ENCODE data around the gene UGGT2.
"Not testable (repeated sequence)": the region's sequence is repeated elsewhere in the genome, so short reads cannot be mapped to it uniquely, and the experiment has no call there.

Gene UGGT2

GRCh38 chr13:96075953-96076543 is 22.8 kb upstream of the UGGT2 start:
- Histone ChIP-seq H3K36me3 (ENCODE audit: control insufficient read depth, insufficient read depth, low read length) (no peaks in the 10 kb centered on the region), H3K27ac (ENCODE audit: low read depth, low read length) (no peak overlapping the region), H3K27me3 (ENCODE audit: control insufficient read depth, insufficient read depth, low read length) (no peaks in the 10 kb centered on the region), H3K9ac (ENCODE audit: low read length) (no peak overlapping the region), H3K4me3 (ENCODE audit: low read length) (no peak overlapping the region), H3K4me1 (ENCODE audit: control insufficient read depth, insufficient read depth, low read length) (no peaks in the 10 kb centered on the region)

DNA sequence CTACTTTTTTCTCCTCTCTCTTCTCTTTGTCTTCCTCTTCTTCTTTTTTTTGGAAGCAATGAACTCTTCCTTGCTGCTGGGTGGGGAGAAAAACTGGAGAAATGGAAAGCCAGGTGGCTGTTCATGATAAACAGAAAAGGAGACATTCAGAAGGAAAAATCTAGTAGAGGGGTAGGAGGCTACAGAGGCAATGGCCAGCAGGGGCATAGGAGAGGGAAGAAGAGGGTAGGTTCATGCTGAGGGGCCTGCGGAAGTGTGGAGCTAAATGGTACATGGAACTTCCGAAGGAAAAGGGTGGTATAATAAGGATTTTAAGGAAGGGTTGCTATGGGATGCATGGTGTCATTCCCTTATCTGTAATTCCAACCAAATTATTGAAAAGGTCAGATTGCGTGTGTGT is 19.2 kb upstream of the UGGT2 start:
- Histone ChIP-seq H3K27ac (ENCODE audit: low read depth, low read length) (no peak overlapping the region), H3K9ac (ENCODE audit: low read length) (no peak overlapping the region), H3K36me3 (ENCODE audit: control insufficient read depth, insufficient read depth, low read length) (no peaks in the 10 kb centered on the region), H3K4me3 (ENCODE audit: low read length) (no peak overlapping the region), H3K4me1 (ENCODE audit: control insufficient read depth, insufficient read depth, low read length) (no peaks in the 10 kb centered on the region), H3K27me3 (ENCODE audit: control insufficient read depth, insufficient read depth, low read length) (no peaks in the 10 kb centered on the region)

GRCh38 chr13:96071504-96071903 is 18.3 kb upstream of the UGGT2 start:
- Histone ChIP-seq H3K36me3 (ENCODE audit: control insufficient read depth, insufficient read depth, low read length) (no peaks in the 10 kb centered on the region), H3K27me3 (ENCODE audit: control insufficient read depth, insufficient read depth, low read length) (no peaks in the 10 kb centered on the region), H3K4me1 (ENCODE audit: control insufficient read depth, insufficient read depth, low read length) (no peaks in the 10 kb centered on the region), H3K4me3 (ENCODE audit: low read length) (no peak overlapping the region), H3K9ac (ENCODE audit: low read length) (no peak overlapping the region), H3K27ac (ENCODE audit: low read depth, low read length) (no peak overlapping the region)

GRCh38 chr13:96068729-96069128 is 15.5 kb upstream of the UGGT2 start:
- no peaks in the 10 kb centered on the region for H3K27me3 ChIP-seq (ENCODE audit: control insufficient read depth, insufficient read depth, low read length)
- H3K4me3 ChIP-seq (ENCODE audit: low read length): no peak overlapping the region
- H3K27ac ChIP-seq (ENCODE audit: low read depth, low read length): no peak overlapping the region
- no peaks in the 10 kb centered on the region for H3K4me1 ChIP-seq (ENCODE audit: control insufficient read depth, insufficient read depth, low read length)
- H3K36me3 ChIP-seq (ENCODE audit: control insufficient read depth, insufficient read depth, low read length): no peaks in the 10 kb centered on the region
- no peak overlapping the region for H3K9ac ChIP-seq (ENCODE audit: low read length)

GRCh38 chr13:96065849-96066248 is 12.6 kb upstream of the UGGT2 start:
- H3K9ac ChIP-seq (ENCODE audit: low read length): no peak overlapping the region
- no peaks in the 10 kb centered on the region for H3K36me3 ChIP-seq (ENCODE audit: control insufficient read depth, insufficient read depth, low read length)
- H3K27me3 ChIP-seq (ENCODE audit: control insufficient read depth, insufficient read depth, low read length): no peaks in the 10 kb centered on the region
- H3K4me3 ChIP-seq (ENCODE audit: low read length): no peak overlapping the region
- H3K4me1 ChIP-seq (ENCODE audit: control insufficient read depth, insufficient read depth, low read length): no peaks in the 10 kb centered on the region
- no peak overlapping the region for H3K27ac ChIP-seq (ENCODE audit: low read depth, low read length)

- Histone ChIP-seq H3K27ac (ENCODE audit: low read depth, low read length) (peak overlapping the region; percentile 57), H3K4me3 (ENCODE audit: low read length) (peak overlapping the region; percentile 95), H3K27me3 (ENCODE audit: control insufficient read depth, insufficient read depth, low read length) (no peaks in the 10 kb centered on the region), H3K9ac (ENCODE audit: low read length) (peak overlapping the region; percentile 53), H3K36me3 (ENCODE audit: control insufficient read depth, insufficient read depth, low read length) (no peaks in the 10 kb centered on the region), H3K4me1 (ENCODE audit: control insufficient read depth, insufficient read depth, low read length) (no peaks in the 10 kb centered on the region)
These were observed 572 bp downstream of the UGGT2 start for GRCh38 chr13:96052656-96053002.

DNA sequence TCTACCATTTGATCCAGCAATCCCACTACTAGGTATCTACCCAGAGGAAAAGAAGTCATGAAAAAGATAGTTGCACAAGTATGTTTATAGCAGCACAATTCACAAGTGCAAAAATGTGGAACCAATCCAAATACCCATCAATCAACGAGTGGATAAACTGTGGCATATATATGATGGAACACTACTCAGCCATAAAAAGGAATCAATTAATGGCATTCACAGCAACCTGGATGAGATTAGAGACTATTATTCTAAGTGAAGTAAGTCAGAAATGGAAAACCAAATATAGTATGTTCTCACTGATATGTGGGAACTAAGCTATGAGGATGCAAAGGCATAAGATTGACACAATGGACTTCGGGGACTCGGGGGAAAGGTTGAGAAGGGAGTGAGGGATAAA is 1.3 kb downstream of the UGGT2 start:
- H3K27ac ChIP-seq (ENCODE audit: low read depth, low read length); H3K9ac ChIP-seq (ENCODE audit: low read length); H3K4me1 ChIP-seq (ENCODE audit: control insufficient read depth, insufficient read depth, low read length); H3K36me3 ChIP-seq (ENCODE audit: control insufficient read depth, insufficient read depth, low read length); H3K27me3 ChIP-seq (ENCODE audit: control insufficient read depth, insufficient read depth, low read length): not testable (repeated sequence)
- H3K4me3 ChIP-seq (ENCODE audit: low read length): peak overlapping the region; percentile 95

GRCh38 chr13:96051491-96051890 is 1.7 kb downstream of the UGGT2 start:
- not testable (repeated sequence) for H3K27ac ChIP-seq (ENCODE audit: low read depth, low read length); H3K36me3 ChIP-seq (ENCODE audit: control insufficient read depth, insufficient read depth, low read length); H3K4me1 ChIP-seq (ENCODE audit: control insufficient read depth, insufficient read depth, low read length); H3K4me3 ChIP-seq (ENCODE audit: low read length); H3K9ac ChIP-seq (ENCODE audit: low read length); H3K27me3 ChIP-seq (ENCODE audit: control insufficient read depth, insufficient read depth, low read length)

GRCh38 chr13:96050955-96051354 is 2.2 kb downstream of the UGGT2 start:
- not testable (repeated sequence) for H3K9ac ChIP-seq (ENCODE audit: low read length); H3K36me3 ChIP-seq (ENCODE audit: control insufficient read depth, insufficient read depth, low read length); H3K27me3 ChIP-seq (ENCODE audit: control insufficient read depth, insufficient read depth, low read length); H3K4me3 ChIP-seq (ENCODE audit: low read length); H3K27ac ChIP-seq (ENCODE audit: low read depth, low read length); H3K4me1 ChIP-seq (ENCODE audit: control insufficient read depth, insufficient read depth, low read length)

- not testable (repeated sequence) for H3K4me1 ChIP-seq (ENCODE audit: control insufficient read depth, insufficient read depth, low read length); H3K27me3 ChIP-seq (ENCODE audit: control insufficient read depth, insufficient read depth, low read length); H3K36me3 ChIP-seq (ENCODE audit: control insufficient read depth, insufficient read depth, low read length); H3K4me3 ChIP-seq (ENCODE audit: low read length); H3K9ac ChIP-seq (ENCODE audit: low read length); H3K27ac ChIP-seq (ENCODE audit: low read depth, low read length)
These were observed 6.6 kb downstream of the UGGT2 start for GRCh38 chr13:96046449-96047126.

DNA sequence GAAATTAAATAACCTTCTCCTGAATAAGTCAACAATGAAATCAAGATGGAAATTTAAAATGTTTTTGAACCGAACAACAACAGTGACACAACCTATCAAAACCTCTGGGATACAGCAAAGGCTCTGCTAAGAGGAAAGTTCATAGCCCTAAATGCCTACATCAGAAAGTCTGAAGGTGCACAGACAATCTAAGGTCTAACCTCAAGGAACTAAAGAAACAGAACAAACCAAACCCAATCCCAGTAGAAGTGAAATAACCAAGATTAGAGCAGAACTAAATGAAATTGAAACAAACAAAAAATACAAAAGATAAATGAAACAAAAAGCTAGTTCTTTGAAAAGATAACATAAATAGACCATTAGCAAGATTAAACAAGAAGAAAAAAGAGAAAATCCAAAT is 9.0 kb downstream of the UGGT2 start:
- H3K9ac ChIP-seq (ENCODE audit: low read length): no peak overlapping the region
- no peaks in the 10 kb centered on the region for H3K4me1 ChIP-seq (ENCODE audit: control insufficient read depth, insufficient read depth, low read length)
- no peaks in the 10 kb centered on the region for H3K27me3 ChIP-seq (ENCODE audit: control insufficient read depth, insufficient read depth, low read length)
- H3K4me3 ChIP-seq (ENCODE audit: low read length): no peak overlapping the region
- no peak overlapping the region for H3K27ac ChIP-seq (ENCODE audit: low read depth, low read length)
- no peaks in the 10 kb centered on the region for H3K36me3 ChIP-seq (ENCODE audit: control insufficient read depth, insufficient read depth, low read length)

DNA sequence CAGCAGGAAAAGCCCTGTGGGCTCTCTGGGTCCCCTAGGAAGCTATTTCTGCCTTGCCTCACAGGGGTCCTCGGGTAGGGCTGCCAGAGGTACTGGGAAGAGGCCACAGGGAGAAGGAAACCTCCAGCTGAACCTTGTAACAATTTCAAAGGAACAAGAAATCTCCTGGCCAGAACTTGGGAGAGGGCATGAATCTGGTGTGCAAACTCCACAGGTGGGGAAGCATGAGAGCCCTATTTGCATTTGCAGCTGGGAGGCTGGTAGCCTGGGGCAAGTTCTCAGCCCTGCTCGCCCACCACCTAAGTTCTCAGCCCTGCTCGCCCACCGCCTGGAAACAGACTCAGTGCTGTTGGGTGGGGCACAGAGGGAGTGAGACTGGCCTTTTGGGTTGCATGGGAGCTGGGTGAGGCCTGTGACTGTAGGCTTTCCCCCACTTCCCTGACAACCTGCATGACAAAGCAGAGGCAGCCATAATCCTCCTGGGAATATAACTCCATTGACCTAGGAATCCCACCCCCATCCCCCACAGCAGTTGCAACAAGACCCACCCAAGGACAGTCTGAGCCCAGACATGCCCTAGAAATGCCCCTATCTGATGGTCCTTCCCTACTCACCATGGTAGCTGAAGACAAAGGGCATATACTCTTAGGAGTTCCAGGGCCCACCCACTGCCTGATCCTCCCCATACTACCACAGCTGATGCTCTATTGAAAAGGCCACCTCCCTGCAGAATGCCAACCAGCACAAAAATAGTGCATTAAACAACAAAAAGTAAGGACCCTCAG is 11.7 kb downstream of the UGGT2 start:
- no peaks in the 10 kb centered on the region for H3K27me3 ChIP-seq (ENCODE audit: control insufficient read depth, insufficient read depth, low read length)
- no peak overlapping the region for H3K9ac ChIP-seq (ENCODE audit: low read length)
- H3K36me3 ChIP-seq (ENCODE audit: control insufficient read depth, insufficient read depth, low read length): no peaks in the 10 kb centered on the region
- H3K4me3 ChIP-seq (ENCODE audit: low read length): no peak overlapping the region
- no peaks in the 10 kb centered on the region for H3K4me1 ChIP-seq (ENCODE audit: control insufficient read depth, insufficient read depth, low read length)
- H3K27ac ChIP-seq (ENCODE audit: low read depth, low read length): no peak overlapping the region

- Histone ChIP-seq H3K4me1 (ENCODE audit: control insufficient read depth, insufficient read depth, low read length) (no peaks in the 10 kb centered on the region), H3K36me3 (ENCODE audit: control insufficient read depth, insufficient read depth, low read length) (no peaks in the 10 kb centered on the region), H3K27me3 (ENCODE audit: control insufficient read depth, insufficient read depth, low read length) (no peaks in the 10 kb centered on the region), H3K27ac (ENCODE audit: low read depth, low read length) (no peak overlapping the region), H3K9ac (ENCODE audit: low read length) (no peak overlapping the region), H3K4me3 (ENCODE audit: low read length) (no peak overlapping the region)
These were observed 16.7 kb downstream of the UGGT2 start for GRCh38 chr13:96036515-96036914.

All from rectal smooth muscle tissue (tissue), 1 donor.